ENCODE measurements around the gene PRRX2.
A peak's percentile ranks its signal among the peaks of the same experiment; 100 is the strongest.

The PRRX2 gene

DNA sequence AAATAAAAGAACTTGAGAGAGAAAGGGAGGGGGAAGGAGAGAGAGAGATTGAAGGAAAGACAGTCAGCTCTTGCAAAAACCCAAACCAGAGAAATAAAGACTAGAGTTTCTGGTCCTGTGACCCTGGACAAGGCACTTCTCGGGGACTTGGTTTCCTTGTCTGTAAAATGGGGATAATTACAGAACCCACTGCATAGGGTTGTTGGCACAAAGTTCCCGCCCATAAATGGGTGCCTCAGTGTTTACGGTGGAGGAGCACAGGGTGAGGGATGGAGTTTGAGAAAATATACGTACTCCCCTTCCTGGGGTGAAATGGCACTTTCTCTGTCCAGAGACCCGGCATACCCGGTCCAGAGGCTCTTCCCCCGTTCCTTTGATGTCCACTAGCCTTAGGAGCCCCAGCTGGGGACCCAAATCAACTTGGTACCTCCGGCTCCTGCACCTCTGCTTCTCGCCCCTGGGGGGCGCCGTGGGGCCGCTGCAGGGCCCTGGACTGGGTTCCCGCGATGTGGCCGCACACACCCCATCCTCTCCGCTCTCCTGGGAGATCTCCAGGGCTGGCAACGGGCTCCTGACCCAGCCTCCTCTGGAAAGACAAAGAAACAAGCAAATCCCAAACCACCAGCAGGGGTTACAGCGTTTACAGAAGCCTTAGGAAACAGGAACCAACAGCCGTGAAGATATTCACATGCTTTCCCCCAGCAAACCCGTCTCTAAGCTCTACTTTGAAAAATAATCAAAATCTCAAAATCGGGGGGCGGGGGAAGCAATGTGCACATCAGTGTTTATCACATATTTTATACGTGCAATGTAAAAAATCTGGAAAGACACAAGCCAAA lies 61.1 kb downstream of the PRRX2 start:
- ChIA-PET CTCF (interaction anchor here (0.6 to 5.3 kb wide), 21 partner anchors 10 to 581 kb away, joined by 3 to 77 read pairs (median 4); no protein-coding TSS in a partner anchor), POLR2A (interaction anchor here (0.6 to 0.8 kb wide), 2 partner anchors 13 to 595 kb away, joined by 3 to 5 read pairs; no protein-coding TSS in a partner anchor)
- H3K36me3 ChIP-seq (ENCODE audit: control insufficient read depth in 4 of 4, insufficient read depth in 4 of 4, low read length in 3 of 4) = no peaks in the 10 kb centered on the region
- peaks cover 0 to 3% (median 2%) of the 10 kb centered on the region in 4 experiments for H3K4me1 ChIP-seq (ENCODE audit: control extremely low read depth in 1 of 4, control insufficient read depth in 4 of 4, insufficient read depth in 4 of 4, low read length in 3 of 4)
- no peak overlapping the region for H3K27ac ChIP-seq (ENCODE audit: insufficient read depth in 1 of 2, low read depth in 1 of 2, low read length in 2 of 2, poor library complexity in 1 of 2, severe bottlenecking in 2 of 2)
- DNase-seq = peak; percentile 46 to 67 (median 67)
- H3K4me3 ChIP-seq (ENCODE audit: control insufficient read depth in 1 of 7, extremely low read depth in 1 of 7, insufficient read depth in 4 of 7, low read depth in 2 of 7, low read length in 6 of 7) = peak overlapping the region in 2 of 7 experiments; percentile 52 to 61
- 17% methylated on average over 19 of the region's 23 CpGs for WGBS (ENCODE audit: insufficient coverage)
- H3K9me3 ChIP-seq (ENCODE audit: control extremely low read depth in 1 of 5, control insufficient read depth in 4 of 5, insufficient read depth in 2 of 5, low read depth in 1 of 5, low read length in 4 of 5) = no peaks in the 10 kb centered on the region
- H3K27me3 ChIP-seq (replicated peaks in 2 of 5; ENCODE audit: control insufficient read depth in 4 of 5, insufficient read depth in 5 of 5, low read length in 4 of 5) = peaks cover 0 to 9% (median 2%) of the 10 kb centered on the region in 5 experiments

- H3K4me3 ChIP-seq (ENCODE audit: control insufficient read depth in 1 of 7, extremely low read depth in 1 of 7, insufficient read depth in 4 of 7, low read depth in 2 of 7, low read length in 6 of 7) = no peak overlapping the region
- no peaks in the 10 kb centered on the region for H3K36me3 ChIP-seq (ENCODE audit: control insufficient read depth in 4 of 4, insufficient read depth in 4 of 4, low read length in 3 of 4)
- CTCF ChIA-PET = interaction anchor here (0.8 to 1.4 kb wide), 11 partner anchors 9 to 62 kb away, joined by 3 to 6 read pairs (median 3); no protein-coding TSS in a partner anchor
- H3K4me1 ChIP-seq (ENCODE audit: control extremely low read depth in 1 of 4, control insufficient read depth in 4 of 4, insufficient read depth in 4 of 4, low read length in 3 of 4) = peaks cover 0 to 3% (median 2%) of the 10 kb centered on the region in 4 experiments
- peaks cover 2 to 10% (median 2%) of the 10 kb centered on the region in 5 experiments for H3K27me3 ChIP-seq (replicated peaks in 2 of 5; ENCODE audit: control insufficient read depth in 4 of 5, insufficient read depth in 5 of 5, low read length in 4 of 5)
- DNase-seq = no peak
- H3K9me3 ChIP-seq (ENCODE audit: control extremely low read depth in 1 of 5, control insufficient read depth in 4 of 5, insufficient read depth in 2 of 5, low read depth in 1 of 5, low read length in 4 of 5) = no peaks in the 10 kb centered on the region
- H3K27ac ChIP-seq (ENCODE audit: insufficient read depth in 1 of 2, low read depth in 1 of 2, low read length in 2 of 2, poor library complexity in 1 of 2, severe bottlenecking in 2 of 2) = no peak overlapping the region
- WGBS (ENCODE audit: insufficient coverage) = 97% methylated on average over 6 of the region's 7 CpGs
- POLR2A ChIA-PET = no interaction called here
Measured at GRCh38 chr9:129728744-129729143, 63.3 kb downstream of the PRRX2 start.

DNA sequence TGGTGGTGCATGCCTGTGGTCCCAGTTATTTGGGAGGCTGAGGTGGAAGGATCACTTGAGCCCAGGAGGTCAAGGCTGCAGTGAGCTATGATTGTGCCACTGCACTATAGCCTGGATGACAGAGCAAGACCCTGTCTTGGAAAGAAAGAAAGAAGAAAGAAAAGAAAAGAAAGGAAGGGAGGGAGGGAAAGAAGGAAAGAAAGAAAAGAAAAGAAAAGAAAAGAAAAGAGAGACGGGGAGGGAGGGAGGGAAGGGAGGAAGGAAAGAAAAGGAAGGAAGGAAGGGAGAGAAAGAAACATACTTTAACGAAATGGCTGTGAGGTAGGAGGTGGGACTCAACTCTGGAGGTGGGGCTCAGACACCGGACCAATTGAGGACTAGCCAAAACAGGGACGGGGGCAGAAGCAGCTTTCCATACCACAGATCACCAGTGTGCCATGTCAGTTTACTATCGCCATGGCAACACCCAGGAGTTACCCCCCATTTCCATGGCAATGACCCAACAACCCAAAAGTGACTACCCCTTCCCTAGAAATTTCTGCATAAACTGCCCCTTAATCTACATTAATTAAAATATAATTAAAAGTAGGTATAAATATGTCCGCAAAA lies 66.1 kb downstream of the PRRX2 start:
- no peak overlapping the region for H3K4me3 ChIP-seq (ENCODE audit: control insufficient read depth in 1 of 7, extremely low read depth in 1 of 7, insufficient read depth in 4 of 7, low read depth in 2 of 7, low read length in 6 of 7)
- no peaks in the 10 kb centered on the region for H3K36me3 ChIP-seq (ENCODE audit: control insufficient read depth in 4 of 4, insufficient read depth in 4 of 4, low read length in 3 of 4)
- WGBS (ENCODE audit: insufficient coverage) = 11% methylated on average over 4 of the region's 6 CpGs
- H3K4me1 ChIP-seq (ENCODE audit: control extremely low read depth in 1 of 4, control insufficient read depth in 4 of 4, insufficient read depth in 4 of 4, low read length in 3 of 4) = peaks cover 0 to 3% (median 2%) of the 10 kb centered on the region in 4 experiments
- ChIA-PET CTCF (interaction anchor here (1.0 kb wide), 1 partner anchor 55 kb away, joined by 3 read pairs; no protein-coding TSS in a partner anchor), POLR2A (no interaction called here)
- peak in 2 of 3 donors; percentile 39 to 45 for DNase-seq
- no peaks in the 10 kb centered on the region for H3K9me3 ChIP-seq (ENCODE audit: control extremely low read depth in 1 of 5, control insufficient read depth in 4 of 5, insufficient read depth in 2 of 5, low read depth in 1 of 5, low read length in 4 of 5)
- H3K27me3 ChIP-seq (replicated peaks in 2 of 5; ENCODE audit: control insufficient read depth in 4 of 5, insufficient read depth in 5 of 5, low read length in 4 of 5) = peaks cover 0 to 14% (median 2%) of the 10 kb centered on the region in 5 experiments
- no peak overlapping the region for H3K27ac ChIP-seq (ENCODE audit: insufficient read depth in 1 of 2, low read depth in 1 of 2, low read length in 2 of 2, poor library complexity in 1 of 2, severe bottlenecking in 2 of 2)

DNA sequence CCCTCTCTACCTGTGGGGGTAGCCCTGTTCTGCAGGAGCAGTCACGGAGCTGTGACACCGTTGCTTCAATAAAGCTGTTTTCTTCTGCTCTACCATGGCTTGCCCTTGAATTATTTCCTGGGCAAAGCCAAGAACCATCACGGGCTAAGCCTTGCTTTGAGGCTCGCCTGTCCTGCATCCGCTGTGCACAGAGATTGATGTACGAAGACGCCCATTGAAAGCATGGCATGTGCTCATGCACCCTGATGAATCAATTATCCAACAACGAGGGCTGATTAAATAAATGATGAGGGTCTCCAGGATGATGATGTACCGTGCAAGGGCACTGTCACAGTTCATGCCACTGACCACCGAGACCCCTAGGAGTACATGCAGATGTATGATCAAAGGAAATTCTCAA lies 66.7 kb downstream of the PRRX2 start:
- 86% methylated on average over 10 of the region's 10 CpGs for WGBS (ENCODE audit: insufficient coverage)
- Histone ChIP-seq H3K36me3 (ENCODE audit: control insufficient read depth in 4 of 4, insufficient read depth in 4 of 4, low read length in 3 of 4) (no peaks in the 10 kb centered on the region), H3K4me3 (ENCODE audit: control insufficient read depth in 1 of 7, extremely low read depth in 1 of 7, insufficient read depth in 4 of 7, low read depth in 2 of 7, low read length in 6 of 7) (no peak overlapping the region), H3K4me1 (ENCODE audit: control extremely low read depth in 1 of 4, control insufficient read depth in 4 of 4, insufficient read depth in 4 of 4, low read length in 3 of 4) (no peaks in the 10 kb centered on the region), H3K9me3 (ENCODE audit: control extremely low read depth in 1 of 5, control insufficient read depth in 4 of 5, insufficient read depth in 2 of 5, low read depth in 1 of 5, low read length in 4 of 5) (no peaks in the 10 kb centered on the region), H3K27ac (ENCODE audit: insufficient read depth in 1 of 2, low read depth in 1 of 2, low read length in 2 of 2, poor library complexity in 1 of 2, severe bottlenecking in 2 of 2) (no peak overlapping the region), H3K27me3 (replicated peaks in 2 of 5; ENCODE audit: control insufficient read depth in 4 of 5, insufficient read depth in 5 of 5, low read length in 4 of 5) (peaks cover 0 to 18% (median 2%) of the 10 kb centered on the region in 5 experiments)
- ChIA-PET CTCF (interaction anchor here (1.0 kb wide), 1 partner anchor 54 kb away, joined by 3 read pairs; no protein-coding TSS in a partner anchor), POLR2A (no interaction called here)
- no peak for DNase-seq

DNA sequence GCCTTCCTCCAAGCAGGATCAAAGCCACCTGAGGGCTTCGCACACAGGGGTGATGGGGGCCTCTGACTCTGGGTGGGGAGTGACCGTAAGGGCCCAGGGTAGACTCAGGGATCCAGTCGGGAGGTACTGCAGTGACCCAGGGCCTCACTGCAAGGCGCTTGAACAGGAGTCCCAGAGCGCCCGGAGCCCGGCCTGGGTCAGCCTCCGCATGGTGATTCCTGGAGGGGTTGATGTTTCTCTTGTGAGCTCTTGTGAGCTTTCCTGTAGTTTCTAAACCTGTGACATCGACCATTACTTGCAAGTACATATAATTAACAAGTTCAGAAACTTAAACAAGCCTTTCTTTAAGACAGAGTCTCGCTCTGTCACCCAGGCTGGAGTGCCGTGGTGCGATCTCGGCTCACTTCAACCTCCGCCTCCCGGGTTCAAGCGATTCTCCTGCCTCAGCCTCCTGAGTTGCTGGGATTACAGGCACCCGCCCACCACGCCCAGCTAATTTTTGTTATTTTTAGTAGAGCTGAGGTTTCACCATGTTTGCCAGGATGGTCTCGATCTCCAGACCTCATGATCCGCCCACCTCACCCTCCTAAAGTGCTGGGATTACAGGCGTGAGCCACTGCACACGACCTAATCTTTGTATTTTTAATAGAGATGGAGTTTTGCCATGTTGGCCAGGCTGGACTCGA lies 67.6 kb downstream of the PRRX2 start:
- Histone ChIP-seq H3K4me1 (ENCODE audit: control extremely low read depth in 1 of 4, control insufficient read depth in 4 of 4, insufficient read depth in 4 of 4, low read length in 3 of 4) (peaks cover 0 to 5% (median 4%) of the 10 kb centered on the region in 4 experiments), H3K9me3 (ENCODE audit: control extremely low read depth in 1 of 5, control insufficient read depth in 4 of 5, insufficient read depth in 2 of 5, low read depth in 1 of 5, low read length in 4 of 5) (no peaks in the 10 kb centered on the region), H3K27me3 (replicated peaks in 2 of 5; ENCODE audit: control insufficient read depth in 4 of 5, insufficient read depth in 5 of 5, low read length in 4 of 5) (peaks cover 0 to 19% (median 2%) of the 10 kb centered on the region in 5 experiments), H3K4me3 (ENCODE audit: control insufficient read depth in 1 of 7, extremely low read depth in 1 of 7, insufficient read depth in 4 of 7, low read depth in 2 of 7, low read length in 6 of 7) (no peak overlapping the region), H3K27ac (ENCODE audit: insufficient read depth in 1 of 2, low read depth in 1 of 2, low read length in 2 of 2, poor library complexity in 1 of 2, severe bottlenecking in 2 of 2) (no peak overlapping the region), H3K36me3 (ENCODE audit: control insufficient read depth in 4 of 4, insufficient read depth in 4 of 4, low read length in 3 of 4) (no peaks in the 10 kb centered on the region)
- no peak for DNase-seq
- ChIA-PET POLR2A (no interaction called here), CTCF (interaction anchor here (0.6 kb wide), 1 partner anchor 110 kb away, joined by 3 read pairs; no protein-coding TSS in a partner anchor)
- 88% methylated on average over 17 of the region's 23 CpGs for WGBS (ENCODE audit: insufficient coverage)

DNA sequence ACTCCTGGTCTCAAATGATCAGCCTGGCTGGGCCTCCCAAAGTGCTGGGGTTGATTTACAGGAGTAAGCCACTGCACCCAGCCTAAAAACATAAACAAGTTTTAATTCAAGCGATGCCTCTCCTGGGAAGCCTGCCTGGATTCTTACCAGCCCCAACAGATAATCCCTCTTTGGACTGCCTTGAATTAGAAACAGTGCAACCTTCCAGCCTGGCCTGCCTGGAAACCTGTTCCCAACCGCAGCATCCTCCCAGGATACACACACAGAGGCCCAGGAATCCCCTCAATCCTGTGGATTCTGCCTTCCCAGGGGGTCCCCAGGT lies 68.1 kb downstream of the PRRX2 start:
- Histone ChIP-seq H3K27me3 (replicated peaks in 2 of 5; ENCODE audit: control insufficient read depth in 4 of 5, insufficient read depth in 5 of 5, low read length in 4 of 5) (peaks cover 2 to 19% (median 2%) of the 10 kb centered on the region in 5 experiments), H3K4me1 (ENCODE audit: control extremely low read depth in 1 of 4, control insufficient read depth in 4 of 4, insufficient read depth in 4 of 4, low read length in 3 of 4) (peaks cover 0 to 6% (median 5%) of the 10 kb centered on the region in 4 experiments), H3K27ac (ENCODE audit: insufficient read depth in 1 of 2, low read depth in 1 of 2, low read length in 2 of 2, poor library complexity in 1 of 2, severe bottlenecking in 2 of 2) (no peak overlapping the region), H3K36me3 (ENCODE audit: control insufficient read depth in 4 of 4, insufficient read depth in 4 of 4, low read length in 3 of 4) (no peaks in the 10 kb centered on the region), H3K4me3 (ENCODE audit: control insufficient read depth in 1 of 7, extremely low read depth in 1 of 7, insufficient read depth in 4 of 7, low read depth in 2 of 7, low read length in 6 of 7) (no peak overlapping the region), H3K9me3 (ENCODE audit: control extremely low read depth in 1 of 5, control insufficient read depth in 4 of 5, insufficient read depth in 2 of 5, low read depth in 1 of 5, low read length in 4 of 5) (no peaks in the 10 kb centered on the region)
- CTCF ChIA-PET = no interaction called here
- no peak for DNase-seq
- WGBS (ENCODE audit: insufficient coverage) = 100% methylated on average over 2 of the region's 2 CpGs
- POLR2A ChIA-PET = no interaction called here

Data from common myeloid progenitor, CD34-positive (primary cell).